HG03558 (cell line): ENCODE data around the gene STKLD1.
"Not testable (repeated sequence)": the region's sequence is repeated elsewhere in the genome, so short reads cannot be mapped to it uniquely, and the experiment has no call there.

Experiments used
- ATAC-seq: cut with Tn5 transposase; IDR thresholded peaks from one replicate; pipeline ENCODE4 v1.9.1; 2021; ENCODE audit warnings: moderate number of reproducible peaks; ENCODE audit not compliant: unreplicated experiment; ENCODE audit errors: extremely low read depth

Gene STKLD1

GRCh38 chr9:133375724-133376654 lies at the start of gene STKLD1, which contains the start of gene SURF4:
TSS of gene STKLD1 (plus strand) at chr9:133376366. CDS start at chr9:133376474, 108 bp downstream.
TSS of gene SURF4 (minus strand) at chr9:133376060. CDS start at chr9:133375969, 91 bp downstream.
- ATAC-seq = peak; percentile 60

DNA sequence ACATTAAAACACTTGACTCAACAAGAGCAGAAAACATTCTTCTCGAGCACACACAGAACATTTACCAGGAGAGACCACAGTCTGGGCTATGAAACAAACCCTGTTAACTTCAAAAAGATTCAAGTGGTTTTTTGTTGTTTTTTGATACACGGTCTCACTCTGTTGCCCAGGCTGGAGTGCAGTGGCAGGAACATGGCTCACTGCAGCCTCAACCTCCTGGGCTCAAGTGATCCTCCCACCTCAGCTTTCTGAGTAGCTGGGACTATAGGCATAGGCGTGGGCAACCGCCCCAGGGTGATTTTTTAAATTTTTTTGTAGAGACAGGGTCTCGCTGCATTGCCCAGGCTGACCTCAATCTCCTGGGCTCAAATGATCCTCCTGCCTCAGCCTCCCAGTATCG lies 49.1 kb upstream of the STKLD1 start:
- not testable (repeated sequence) for ATAC-seq

- ATAC-seq = no peak
These were observed 48.2 kb upstream of the STKLD1 start for GRCh38 chr9:133327834-133328484.

DNA sequence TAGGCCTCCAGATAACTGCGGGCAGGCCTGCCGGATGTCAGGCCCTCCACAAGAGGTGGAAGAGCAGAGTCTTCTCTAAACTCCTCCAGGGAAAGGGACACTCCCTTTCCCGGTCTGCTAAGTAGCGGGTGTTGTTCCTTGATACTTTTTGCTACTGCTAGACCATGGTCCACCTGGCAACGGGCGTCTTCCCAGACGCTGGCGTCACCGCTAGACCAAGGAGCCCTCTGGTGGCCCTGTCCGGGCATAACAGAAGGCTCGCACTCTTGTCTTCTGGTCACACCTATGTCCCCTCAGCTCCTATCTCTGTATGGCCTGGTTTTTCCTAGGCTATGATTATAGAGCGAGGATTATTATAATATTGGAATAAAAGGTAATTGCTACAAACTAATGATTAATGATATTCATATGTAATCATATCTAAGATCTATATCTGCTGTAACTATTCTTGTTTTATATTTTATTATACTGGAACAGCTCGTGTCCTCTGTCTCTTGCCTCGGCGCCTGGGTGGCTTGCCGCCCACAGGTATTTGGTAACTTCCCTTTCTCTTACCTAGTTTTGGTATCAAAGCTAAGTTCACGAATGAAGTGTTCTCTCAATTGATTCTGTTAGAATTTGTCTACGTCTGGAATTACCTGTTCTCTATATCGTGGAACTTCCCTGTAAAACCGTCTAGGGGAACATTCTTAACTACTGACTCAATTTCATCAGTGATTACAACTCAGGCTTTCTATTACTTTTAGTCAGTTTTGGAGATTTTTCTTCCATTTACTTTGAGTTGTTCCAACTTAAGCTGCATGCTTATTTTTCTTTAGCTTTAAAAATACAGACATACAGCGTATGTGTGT lies 46.6 kb upstream of the STKLD1 start:
- not testable (repeated sequence) for ATAC-seq

DNA sequence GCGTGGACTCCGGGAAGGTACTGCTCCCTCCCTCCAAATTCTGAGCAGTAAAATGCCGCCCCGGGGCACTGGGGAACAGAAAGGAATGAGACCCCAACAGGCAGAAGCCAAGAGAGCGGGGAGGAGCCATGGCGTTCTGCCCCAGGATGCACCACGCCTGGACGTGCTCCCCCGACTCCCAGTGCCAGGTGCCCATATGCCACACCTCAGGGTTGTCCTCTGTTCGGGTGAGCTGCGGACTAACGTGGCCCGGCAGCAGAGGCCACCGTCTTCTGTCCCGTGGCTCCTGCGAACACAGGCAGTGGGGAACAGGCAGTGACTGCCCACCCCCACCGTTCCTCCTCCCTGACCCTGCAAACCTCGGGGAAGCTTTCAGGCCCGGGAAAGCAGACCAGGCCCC lies 44.9 kb upstream of the STKLD1 start:
- no peak for ATAC-seq

DNA sequence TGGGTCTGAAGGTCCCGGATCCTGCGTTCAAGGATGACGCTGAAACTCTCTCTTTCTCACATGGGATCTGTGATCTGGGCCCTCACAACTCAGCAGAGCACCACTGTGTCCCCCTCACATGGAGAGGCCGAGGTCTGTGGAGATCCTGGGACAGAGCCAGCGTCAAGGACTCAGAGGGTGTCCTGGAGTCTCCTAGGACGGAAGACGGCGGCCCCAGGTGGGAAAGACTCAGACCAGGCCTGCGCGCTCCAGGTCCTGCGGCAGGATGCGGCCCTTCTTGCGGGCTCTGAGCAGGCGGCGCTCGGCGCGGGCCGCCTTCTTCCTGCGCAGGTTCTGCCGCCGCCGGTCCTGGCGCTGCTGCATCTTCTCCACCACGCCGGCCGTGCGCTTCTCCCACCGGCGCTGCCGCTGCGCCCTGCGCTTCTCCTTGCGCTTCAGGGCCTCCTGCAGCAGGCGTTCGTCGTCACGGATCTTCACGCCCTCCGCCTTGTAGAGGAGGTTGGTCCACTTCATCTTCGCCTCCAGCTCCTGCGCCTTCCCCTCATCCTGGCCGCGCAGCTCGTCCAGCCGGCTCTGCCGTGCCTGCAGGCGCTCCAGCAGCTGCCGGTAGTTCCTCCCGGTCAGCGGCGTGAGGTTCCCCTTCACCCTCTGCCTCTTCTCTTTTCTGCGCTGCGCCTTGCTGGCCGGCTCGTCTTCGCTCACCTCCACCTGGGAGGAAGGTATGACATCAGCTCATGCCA lies 44.4 kb upstream of the STKLD1 start:
- ATAC-seq = no peak

GRCh38 chr9:133332381-133332730 lies 43.8 kb upstream of the STKLD1 start:
- ATAC-seq = no peak

- ATAC-seq = no peak
These were observed 43.2 kb upstream of the STKLD1 start for GRCh38 chr9:133333011-133333410.

- ATAC-seq = no peak
These were observed 42.6 kb upstream of the STKLD1 start for GRCh38 chr9:133333566-133333965.

DNA sequence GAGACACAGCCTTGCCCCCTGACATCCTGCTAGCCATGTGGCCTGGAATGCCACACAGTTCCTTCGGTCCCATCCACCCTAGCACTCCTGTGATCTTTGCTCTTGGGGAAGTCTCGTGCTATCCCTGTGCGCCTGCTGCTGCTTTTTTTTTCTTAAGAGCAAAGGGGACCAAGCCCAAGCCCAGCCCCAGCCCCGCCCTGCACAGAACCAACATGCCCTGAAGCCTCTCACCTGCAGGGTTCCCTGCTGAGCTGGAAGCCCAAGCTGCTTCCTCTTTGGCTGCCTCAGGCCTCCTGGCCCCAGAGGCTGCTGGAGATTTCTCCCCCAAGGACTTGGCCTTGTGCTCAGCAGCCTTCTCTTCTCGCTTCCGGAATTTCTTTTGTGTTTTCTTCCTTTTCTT lies 42.0 kb upstream of the STKLD1 start:
- ATAC-seq = no peak

DNA sequence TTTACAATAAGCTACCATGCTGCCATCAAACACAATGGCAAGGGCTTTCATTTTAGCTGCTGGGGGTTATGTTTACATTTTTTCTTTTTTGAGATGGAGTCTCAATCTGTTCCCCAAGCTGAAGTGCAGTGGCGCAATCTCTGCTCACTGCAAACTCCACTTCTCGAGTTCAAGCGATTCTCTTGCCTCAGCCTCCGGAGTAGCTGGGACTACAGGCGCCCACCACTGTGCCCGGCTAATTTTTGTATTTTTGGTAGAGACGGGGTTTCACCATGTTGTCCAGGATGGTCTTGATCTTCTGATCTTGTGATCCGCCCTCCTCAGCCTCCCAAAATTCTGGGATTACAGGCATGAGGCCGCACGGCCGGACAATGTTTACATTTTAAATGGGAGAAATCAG lies 41.3 kb upstream of the STKLD1 start:
- not testable (repeated sequence) for ATAC-seq

GRCh38 chr9:133335924-133336811 lies 40.0 kb upstream of the STKLD1 start, which contains the start of gene SURF6:
TSS of gene SURF6 (minus strand) at chr9:133336188. CDS start at chr9:133336132, 56 bp downstream.
- ATAC-seq = peak; percentile 69

- ATAC-seq = no peak
These were observed 36.5 kb upstream of the STKLD1 start for GRCh38 chr9:133339641-133340040.

DNA sequence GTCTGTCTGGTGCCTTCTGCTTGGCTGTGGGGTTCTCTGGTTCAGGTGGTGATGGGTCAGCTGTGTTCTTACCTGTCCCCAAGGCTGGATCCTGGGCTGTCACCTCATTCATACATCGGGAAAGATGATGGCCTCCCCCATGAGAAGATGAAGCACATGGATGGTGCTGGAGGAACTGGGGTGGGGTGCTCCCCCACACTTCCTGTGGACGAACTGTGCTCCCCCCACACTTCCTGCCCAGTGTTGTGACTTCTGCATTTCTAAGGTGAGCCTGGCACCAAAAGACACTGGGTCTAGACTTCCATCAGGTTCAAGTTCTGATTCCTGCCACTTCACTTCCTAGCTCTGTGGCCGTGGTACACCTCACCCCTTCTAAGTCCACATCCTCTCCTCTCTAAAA lies 35.9 kb upstream of the STKLD1 start:
- ATAC-seq = no peak

DNA sequence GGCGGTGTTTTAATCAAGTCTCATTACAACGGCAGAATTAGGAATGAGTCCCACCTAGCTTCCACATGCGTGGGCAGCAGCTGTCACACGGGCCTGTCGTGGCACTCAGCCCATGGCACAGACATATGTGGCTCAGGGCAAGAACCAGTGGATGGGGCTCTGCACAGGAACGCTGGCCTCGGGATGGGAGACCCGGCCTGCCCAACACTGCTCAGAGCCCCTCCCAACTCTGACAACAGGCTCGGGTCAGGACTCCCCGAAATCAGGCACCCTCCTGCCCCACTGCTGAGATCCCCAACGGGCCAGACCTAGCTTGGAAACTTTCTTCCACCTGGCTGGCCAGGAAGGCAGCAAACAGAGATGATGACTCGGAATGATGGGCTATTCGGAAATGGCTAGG lies 35.2 kb upstream of the STKLD1 start:
- no peak for ATAC-seq

- ATAC-seq = no peak
These were observed 34.6 kb upstream of the STKLD1 start for GRCh38 chr9:133341369-133342068.

DNA sequence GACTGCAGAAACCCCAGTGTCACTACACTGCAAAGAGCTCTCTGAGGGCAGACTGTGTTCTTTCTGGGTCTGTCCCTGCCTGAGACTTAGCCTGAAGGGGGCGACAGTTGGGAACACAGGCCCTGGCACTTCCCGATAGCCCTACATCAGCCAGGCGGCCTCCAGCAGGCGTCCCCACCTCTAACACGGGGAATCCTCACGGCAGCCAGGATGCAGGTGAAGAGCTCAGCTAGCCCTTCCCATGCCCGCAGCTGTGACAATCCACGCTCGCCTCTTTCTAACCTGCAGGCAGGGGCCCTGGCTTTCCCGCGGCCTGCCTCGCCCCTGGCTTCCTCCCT lies 34.1 kb upstream of the STKLD1 start:
- no peak for ATAC-seq

- ATAC-seq = no peak
These were observed 33.6 kb upstream of the STKLD1 start for GRCh38 chr9:133342570-133342969.
